NK-92 treated with Interleukin-12 subunit alpha and Interleukin-12 subunit beta, amount 100 ng/mL, for 24 hours (cell line): ENCODE data around the gene BTBD16.

ENCODE experiments used
- DNase-seq: peaks from one replicate; lab custom pipeline; 2025; lab: John Stamatoyannopoulos, UW

Gene BTBD16

GRCh38 chr10:122343135-122343800 is 72.2 kb downstream of the BTBD16 start:
- DNase-seq, result no peak

- no peak for DNase-seq
Measured at GRCh38 chr10:122343936-122344335, 72.8 kb downstream of the BTBD16 start.

DNA sequence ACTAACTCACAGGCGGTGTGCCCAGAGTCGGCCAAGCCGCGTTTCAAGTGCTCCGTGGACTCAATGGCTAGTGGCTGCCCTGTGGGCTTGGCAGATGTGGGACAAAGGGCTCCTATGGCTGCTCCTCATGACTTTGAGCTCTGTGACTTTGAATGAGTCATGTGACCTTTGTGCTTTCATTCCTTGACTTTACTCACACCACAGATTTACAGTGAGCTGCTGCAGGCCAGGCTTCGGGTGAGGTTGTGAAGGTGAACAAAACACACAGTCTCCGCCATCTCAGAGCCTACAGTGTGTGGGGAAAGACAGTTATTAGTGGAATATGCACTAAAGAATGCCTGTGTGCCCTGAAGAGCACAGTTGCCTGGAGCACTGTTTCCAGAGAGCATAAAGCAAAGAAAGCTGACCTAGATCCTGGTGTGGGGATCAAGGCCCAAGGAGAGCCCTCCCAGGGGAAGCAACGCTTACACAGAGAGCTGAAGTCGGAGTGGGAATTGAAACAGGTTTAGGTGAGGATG is 73.7 kb downstream of the BTBD16 start:
- DNase-seq, result no peak

DNA sequence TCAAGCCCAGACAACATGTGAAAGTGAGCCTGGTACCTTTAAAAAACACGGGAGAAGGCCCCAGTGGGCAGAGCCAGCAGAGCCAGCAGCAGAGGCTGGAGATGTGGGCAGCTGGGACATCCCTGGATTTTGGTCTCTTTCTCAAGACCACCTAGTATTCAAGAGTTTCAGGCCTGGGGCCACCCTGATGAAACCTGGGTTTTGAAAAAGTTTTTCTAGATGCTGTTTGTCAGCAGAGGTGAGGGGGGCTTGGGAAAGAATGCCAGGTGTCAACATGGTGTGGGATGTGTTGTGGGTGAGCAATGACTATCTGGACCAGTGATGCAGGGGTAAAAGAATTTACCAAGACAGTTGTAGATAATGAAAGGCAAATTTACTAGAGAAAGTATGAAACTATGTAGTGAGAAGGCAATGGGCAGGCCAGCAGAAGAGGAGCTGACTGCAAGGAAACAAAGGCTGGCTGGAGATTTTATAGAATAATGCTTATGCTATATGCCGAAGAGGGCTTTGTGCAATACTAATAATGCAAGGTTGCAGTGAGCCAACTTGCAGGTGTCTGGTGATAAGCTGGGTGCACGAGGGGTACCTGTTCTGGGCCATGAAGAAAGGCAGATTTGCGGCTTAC is 75.3 kb downstream of the BTBD16 start:
- no peak for DNase-seq

DNA sequence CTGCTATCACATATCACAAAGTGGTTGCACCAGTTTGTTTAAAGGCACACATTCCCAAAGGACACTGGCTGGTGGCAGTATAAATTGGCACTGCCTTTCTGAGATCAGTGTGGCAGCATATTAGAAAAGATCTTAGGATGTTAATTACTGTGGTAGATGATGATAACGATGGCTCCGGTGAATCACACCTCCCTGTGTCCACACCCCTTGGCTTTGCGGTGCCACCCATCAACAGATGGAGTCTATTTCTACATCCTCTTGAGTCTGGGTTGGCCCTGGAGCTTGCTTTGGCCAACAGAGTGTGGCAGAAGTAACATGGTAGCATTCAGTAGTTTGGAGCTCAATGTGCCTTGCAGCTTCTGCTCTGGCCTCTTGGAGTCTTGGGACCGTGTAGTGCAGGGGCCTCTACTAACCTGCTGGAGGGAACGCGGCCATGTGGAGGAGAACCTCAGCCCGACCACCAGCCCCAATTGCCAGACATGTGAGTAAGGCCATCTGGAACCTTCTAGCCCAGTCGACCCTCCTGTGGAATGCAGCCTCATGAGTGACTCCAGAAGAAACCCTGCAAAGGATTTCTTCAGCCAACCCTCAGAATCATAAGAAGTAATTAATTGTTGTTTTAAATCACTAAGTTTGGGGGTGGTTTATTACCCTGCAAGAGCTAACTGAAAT is 76.2 kb downstream of the BTBD16 start:
- DNase-seq, result no peak

DNA sequence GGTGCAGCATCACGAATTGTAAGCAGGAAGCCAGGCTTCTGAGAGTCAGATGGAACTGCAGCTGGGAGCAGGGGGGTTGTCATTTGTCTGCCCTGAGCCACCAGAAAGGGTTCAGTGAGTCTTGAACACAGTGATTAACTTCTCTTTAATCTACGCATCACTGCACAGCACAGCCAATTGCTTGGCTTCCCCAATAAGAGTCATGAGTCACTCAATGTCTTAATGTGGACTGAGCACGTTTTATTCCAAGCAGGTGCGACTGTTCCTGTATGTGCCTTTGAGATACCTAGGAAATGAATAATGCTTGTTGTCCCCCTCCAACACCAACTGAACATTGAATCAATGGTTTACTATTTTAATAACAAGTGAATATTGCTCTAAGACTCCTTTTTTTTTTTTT is 77.4 kb downstream of the BTBD16 start:
- DNase-seq, result no peak

DNA sequence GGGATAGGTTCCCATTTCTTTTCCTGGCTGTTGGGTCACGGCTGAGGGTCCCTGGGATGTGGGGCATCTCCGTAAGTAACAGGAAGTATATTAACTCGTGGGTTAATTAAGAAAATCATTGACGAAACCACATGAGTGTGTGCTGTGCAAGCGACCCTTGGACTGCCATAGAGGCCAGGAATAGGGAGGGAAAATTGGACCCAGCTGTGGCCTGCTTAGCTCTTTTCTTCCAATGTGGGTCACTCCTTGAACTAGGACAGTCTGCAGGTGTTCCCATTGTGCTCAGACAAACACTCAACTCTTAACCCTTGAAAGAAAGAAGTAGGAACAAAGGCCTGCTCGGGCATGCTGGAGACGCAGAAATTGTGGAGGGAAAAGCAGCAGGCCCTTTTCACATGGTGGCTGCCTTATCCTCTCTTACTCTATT is 77.9 kb downstream of the BTBD16 start:
- no peak for DNase-seq

- DNase-seq, result no peak
Measured at GRCh38 chr10:122349758-122350369, 78.8 kb downstream of the BTBD16 start.

- no peak for DNase-seq
Measured at GRCh38 chr10:122350893-122351292, 79.8 kb downstream of the BTBD16 start.

- DNase-seq, result no peak
Measured at GRCh38 chr10:122352817-122353525, 81.9 kb downstream of the BTBD16 start.

DNA sequence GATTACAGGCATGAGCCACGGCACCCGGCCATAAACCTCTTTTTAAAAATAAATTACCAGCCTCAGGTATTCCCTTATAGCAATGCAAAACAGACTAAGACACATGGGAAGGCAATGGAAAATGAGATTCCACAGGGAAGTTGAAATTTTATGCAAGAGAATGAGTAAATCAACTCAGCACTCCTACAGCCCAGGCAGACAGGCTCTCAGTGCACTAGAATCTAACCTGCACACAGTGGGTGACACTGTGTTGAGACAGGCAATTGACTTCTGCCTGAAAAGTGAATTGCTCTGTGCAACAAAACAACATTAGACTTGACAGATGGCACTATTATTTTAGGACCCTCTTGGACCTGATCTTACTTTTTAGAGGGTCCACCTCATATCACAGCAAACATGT is 83.3 kb downstream of the BTBD16 start:
- DNase-seq, result no peak

DNA sequence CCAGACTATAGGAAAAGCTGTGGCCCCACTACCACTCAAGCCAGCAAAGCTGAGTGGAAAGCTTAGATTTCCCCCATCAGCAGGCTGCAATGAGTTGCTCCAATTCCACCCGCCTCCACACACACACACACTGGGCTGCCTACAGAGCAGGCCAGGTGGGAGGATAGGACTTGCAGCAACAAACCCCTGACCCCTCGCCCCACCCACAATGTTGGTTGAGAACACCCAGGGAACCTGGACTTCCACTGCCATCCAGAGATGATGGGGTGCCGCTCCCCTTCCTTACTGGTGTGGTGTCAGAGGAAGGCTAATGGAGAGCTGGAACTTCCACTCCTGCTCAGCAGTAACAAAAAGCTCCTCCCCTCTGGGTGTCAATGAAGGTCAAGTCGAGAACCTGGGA is 86.6 kb downstream of the BTBD16 start:
- no peak for DNase-seq

- DNase-seq, result no peak
Measured at GRCh38 chr10:122359621-122360020, 88.5 kb downstream of the BTBD16 start.

DNA sequence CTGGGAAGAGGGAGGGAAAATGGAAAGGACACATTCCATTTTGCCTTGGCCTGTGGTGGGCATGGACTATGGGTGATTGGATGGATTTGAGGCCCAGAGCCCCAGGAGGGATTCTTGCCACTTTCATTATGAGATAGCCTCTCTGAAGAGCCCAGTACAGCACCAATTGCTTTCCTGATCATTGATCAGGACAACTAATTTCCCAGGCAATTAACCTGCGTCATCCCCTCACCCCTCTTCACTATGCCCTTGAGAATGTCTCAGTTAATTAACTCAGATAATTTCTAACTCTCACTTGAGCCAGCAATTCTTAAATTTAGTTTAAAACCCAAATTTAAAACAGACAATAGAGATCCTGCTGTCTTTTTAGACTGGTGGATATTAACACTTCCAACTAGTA is 90.0 kb downstream of the BTBD16 start:
- no peak for DNase-seq

DNA sequence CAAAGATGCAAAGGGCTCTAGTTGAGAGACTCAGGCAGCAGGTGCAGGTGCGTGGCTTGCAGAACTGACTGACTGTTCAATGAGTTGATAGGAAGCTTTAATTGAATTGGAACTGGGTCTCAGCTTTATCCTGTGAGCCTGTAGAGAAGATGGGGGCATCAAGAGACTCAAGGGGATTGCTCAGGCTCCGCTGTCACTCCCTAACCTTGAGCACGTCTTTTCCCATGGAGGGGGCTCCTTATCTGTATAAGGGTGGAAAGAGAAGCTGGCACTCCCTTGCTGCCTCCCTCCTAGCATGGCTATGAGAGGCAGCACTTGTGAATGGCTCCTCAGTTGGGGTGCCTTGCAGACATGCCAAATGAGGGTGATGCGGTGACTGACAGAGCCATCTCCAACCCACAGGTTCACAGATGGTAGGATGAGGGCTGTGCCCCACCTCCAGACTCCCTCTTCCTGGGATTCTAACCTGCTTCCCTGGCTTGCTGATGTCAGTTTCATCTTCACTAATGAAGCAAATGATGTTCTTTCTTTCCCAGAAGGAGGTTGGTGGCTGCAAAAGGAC is 91.0 kb downstream of the BTBD16 start:
- no peak for DNase-seq

DNA sequence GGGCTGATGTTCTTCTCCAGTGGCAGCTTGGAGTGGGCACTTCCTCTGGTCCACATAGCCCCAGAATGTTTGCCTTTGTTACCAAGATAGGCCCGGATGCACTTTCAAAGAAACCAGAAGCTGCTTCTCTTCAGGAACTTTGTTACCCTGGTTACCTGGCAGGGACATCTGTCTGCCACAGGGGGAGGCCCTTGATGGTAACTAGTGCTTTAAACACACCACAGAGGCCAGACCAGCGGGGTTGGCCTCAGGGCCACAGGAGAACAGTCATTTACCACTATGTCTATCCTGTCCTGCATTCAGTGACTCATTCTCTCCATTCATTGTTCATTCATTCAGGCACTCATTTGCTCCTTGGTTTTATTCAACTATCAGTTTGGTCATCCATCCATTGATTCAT is 91.5 kb downstream of the BTBD16 start:
- no peak for DNase-seq

- no peak for DNase-seq
Measured at GRCh38 chr10:122363311-122363710, 92.2 kb downstream of the BTBD16 start.

GRCh38 chr10:122363722-122364463 is 92.8 kb downstream of the BTBD16 start:
- DNase-seq, result no peak

GRCh38 chr10:122368502-122369254 is 97.6 kb downstream of the BTBD16 start:
- DNase-seq, result no peak

DNA sequence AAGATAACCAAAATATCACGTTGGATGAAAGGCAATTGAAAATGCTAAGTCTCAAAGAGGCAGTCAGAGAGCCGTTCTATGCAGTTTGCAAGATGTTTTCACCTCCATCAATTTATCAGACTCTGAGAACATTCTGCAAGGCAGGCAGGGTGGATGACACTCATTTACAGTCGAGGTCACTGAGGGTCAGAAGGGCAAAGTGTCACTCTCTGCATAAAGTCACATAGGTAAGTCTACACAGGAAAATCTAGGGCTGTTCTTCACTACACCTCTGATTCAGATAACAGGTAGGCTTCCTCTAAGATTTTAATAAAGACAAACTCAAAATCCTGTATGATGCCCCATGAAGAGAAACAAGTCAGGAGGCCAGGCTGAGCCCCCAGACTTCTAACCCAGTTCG is 102.0 kb downstream of the BTBD16 start:
- DNase-seq, result no peak
